Hair follicle dermal papilla cell (primary cell): ENCODE measurements around the gene ANKRA2. TPM values are rescaled to one million over a fixed set of nuclear protein-coding genes. Genes with fewer than 3 reads are reported as not detected.

Experiments used
- total RNA-seq: library from RNA; depleted of rRNA; stranded (reverse); fragments of >200 nt; gene quantifications from 2 replicates; pipeline ENCODE4 v1.2.3, GENCODE V29; 2012

Gene ANKRA2
- total RNA-seq, result 12.9 and 13.8 TPM in 2 replicates

GRCh38 chr5:73565139-73565968 lies at the start of gene ANKRA2, which contains the start of gene UTP15:
TSS of gene ANKRA2 (minus strand) at chr5:73565639. CDS start at chr5:73562881, 2,758 bp downstream.
TSS of gene UTP15 (plus strand) at chr5:73565743. CDS start at chr5:73567345, 1,602 bp downstream.

Other genes with a start within 250 kb of the ANKRA2 start
- 24.7 and 26.1 TPM in 2 replicates for gene FOXD1, start 116.9 kb downstream of the ANKRA2 start, total RNA-seq
- gene BTF3, start 67.2 kb downstream of the ANKRA2 start, total RNA-seq, result 187 and 284 TPM in 2 replicates
- gene UTP15, start 104 bp upstream of the ANKRA2 start, total RNA-seq, result 27.4 and 32.8 TPM in 2 replicates
- 27.4 and 42.4 TPM in 2 replicates for gene ARHGEF28, start 60.6 kb upstream of the ANKRA2 start, total RNA-seq